Measurements from ENCODE around the gene ZFPM1.

ZFPM1 gene

DNA sequence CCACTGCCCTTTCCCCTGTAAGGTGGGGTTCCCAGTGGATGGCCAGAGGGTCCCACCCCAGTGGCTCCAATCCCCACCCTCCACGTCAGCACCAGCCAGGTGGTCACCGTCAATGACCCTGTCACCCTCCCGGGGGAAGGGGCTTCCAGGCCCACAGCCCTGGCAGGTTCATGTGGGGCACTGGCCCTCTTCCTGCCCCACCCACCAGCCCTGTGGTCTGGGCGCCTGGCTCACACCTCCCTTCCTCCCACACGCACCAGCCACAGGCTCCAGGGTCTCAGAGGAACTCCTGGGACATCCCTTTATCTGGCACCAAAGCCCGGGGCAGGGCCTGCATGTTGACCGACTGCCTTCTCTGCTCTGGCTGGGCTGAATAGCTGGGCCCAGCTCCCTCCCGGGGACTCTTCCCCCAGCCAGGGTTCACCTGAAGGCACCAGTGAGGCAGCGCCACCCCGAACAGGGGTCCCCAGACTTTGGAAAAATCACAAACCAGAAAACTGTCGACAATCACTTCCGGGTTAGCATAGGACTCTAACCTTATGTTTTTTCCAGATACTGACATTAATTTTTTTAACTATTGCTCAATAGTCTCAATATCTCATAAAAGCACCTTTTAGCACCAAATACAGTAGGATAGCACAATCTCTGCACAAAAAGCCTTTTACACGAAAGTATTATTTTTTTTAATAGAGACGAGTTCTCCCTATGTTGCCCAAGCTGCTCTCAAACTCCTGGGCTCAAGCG, 95.2 kb downstream of the ZFPM1 start:
- no peak for DNase-seq

DNA sequence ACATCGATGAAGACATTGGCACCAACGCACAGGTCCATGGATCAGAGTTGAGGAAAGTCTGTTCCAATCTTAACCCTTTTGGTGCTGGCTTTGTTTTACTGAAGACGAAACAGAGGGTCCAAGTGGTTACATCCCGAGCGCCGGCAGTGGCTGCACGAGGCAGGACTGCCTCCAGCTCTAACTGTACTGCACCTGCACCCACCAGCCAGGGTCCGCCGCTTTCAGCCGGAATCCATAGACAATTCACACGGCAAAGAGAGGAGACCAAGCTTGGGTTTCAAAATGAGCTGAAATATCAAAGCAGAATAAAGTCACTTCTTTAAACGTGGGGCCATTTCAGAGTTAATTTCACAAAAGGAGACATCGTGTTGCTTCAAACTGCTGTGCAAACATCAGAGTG, 95.9 kb downstream of the ZFPM1 start:
- DNase-seq, result no peak

DNA sequence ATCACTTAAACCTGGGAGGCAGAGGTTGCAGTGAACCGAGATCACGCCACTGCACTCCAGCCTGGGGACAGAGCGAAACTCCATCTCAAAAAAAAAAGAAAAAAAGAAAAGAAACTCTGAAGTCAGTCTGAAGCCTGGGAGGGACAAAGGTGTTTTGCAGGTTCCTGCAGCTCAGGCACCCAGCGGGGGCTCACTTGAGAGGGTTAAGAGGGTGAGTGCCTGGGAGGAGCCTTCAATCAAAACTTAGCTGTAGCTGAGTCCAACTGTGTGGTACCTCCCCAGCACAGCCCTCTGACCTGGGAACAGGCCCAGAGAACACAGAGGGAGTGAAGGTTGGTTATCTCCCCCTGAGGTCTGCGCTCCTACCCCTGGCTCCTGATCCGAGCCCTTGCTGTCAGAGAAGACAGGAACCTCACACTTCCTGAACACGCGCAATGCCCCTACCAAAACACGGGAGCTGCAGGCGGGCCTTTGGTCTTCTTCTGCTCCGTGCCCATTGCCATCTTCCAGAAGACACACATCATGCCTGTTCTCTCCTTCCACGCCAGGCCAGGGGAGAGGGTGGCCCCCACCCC, 96.7 kb downstream of the ZFPM1 start:
- no peak for DNase-seq

DNA sequence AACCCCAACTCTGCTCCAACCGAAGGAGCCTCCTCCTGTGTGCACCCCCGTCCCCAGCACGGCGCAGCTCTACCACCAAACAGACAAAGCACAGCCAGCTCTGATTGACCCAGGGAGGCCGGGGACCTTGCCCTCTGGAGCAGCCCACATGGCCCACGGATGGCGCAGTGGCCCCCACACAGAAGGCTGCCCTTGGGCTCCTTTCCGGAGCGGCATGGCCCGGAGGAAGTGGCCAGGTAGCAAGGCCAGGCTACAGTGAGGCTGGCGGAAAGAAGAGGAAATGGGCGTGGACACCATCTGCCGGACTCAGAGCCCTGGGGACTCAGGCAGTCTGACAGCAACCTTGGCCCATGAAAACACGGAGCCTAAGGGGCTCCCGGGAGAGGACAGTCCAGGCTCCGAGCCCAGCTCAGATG, 97.2 kb downstream of the ZFPM1 start:
- DNase-seq, result no peak

DNA sequence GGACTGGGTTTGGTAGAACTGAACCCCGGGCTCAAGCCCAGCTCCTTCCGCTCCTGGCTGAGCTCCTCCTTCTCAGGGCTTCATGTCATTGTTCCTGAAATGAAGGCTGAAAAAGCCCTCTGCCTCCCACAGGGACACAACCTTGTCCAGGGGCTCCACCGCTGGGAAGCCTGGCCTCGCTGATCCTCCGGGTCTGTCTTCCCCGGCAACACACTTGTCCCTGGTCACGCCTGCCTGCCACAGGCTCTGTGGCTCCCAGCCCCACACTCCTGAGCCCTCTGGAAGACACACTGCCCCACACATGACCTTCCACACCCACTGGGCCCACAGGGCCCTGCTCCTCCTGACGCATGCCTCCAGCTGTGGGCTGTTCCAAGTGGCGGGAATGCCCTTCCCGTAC, 99.1 kb downstream of the ZFPM1 start:
- DNase-seq, result no peak

DNA sequence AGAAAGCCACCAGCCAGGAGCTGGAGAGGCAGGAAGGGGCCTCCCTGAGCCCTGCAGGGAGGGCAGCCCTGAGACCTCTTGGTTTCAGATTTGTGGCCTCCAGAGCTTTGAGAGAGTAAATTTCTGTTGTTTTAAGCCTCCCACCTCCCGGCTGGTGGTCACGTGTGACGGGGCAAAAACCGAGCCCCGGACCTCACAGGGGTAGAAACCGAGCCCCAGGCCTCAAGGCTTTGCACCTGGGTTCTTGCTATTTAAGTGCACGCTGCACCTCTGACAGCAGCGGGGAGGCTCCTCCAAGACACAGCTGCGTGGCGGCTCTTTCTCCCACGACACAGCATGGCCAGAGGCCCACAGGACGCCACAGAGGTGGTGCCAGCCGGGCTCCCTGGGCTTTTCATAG, 99.7 kb downstream of the ZFPM1 start:
- no peak for DNase-seq

DNA sequence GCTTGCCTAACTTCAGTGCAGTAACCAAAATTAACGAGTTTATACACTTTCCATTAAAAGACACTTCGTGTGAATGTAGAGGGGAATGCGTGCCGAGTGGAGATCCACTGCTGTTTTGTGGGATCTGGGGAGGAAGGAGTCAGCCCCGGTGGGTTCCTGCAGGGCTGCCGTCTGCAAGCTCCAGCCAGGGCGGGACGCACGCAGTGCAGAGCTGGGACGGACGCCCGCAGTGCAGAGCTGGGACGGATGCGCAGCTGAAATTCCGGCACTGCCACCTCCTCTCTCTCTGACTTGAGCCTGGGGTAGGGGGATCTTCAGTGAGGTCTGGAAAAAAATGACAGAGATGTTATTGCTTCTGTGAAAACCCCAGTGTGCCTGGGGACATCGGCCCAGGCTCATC, 100.7 kb downstream of the ZFPM1 start:
- DNase-seq, result no peak

DNA sequence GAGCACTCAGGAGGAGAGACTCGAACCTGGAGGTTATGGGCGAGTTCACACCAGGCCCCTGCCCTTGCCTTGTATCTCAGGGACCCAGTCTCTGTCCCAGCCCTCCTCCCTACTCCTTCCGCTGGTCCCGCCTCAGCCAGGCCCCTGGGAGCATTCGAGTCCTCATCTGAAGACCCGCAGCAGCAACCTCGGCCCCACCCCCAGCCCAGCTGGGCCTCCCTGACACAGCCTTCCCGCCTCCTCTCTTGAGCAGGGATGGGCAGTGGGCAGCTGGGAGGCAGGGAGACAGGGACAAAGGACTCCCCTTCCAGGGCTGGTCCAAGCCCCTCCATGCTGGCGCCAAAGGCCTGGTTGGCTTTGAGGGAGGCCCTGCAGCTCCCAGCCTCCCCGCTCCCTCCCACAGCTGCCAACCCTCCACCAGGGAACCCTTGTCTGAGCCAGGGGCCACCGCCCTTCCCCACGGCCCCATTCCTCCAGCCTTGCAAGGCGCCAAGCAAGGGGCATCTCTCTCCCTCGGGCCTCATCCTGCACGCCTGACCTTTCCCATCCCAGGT, 101.7 kb downstream of the ZFPM1 start:
- no peak for DNase-seq

DNA sequence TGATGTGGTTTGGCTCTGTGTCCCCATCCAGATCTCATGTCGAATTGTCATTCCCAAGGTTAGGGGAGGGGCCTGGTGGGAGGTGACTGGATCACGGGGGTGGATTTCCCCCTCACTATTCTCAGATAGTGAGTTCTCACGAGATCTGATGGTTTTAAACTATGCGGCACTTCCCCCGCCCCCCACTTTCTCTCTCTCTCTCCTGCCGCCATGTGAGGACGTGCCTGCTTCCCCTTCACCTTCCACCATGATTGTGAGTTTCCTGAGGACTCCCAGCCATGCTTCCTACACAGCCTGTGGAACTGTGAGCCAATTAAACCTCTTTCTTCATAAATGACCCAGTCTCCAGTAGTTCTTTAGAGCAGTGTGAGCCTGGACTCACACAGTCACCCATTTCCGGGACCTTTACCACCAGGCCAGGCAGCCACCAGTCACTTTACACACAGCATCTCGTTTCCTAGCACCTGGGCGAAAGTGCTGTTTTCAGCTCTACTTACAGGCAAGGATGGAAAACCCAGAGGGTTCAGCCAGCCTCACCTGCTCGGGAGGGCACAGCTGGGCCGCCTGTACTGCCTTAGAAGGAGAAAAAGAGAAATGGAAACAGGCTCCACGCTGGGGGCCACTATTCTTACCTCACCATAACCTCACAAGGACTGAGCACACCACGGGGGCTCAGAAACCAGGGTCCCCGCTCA, 103.4 kb downstream of the ZFPM1 start:
- DNase-seq, result no peak

DNA sequence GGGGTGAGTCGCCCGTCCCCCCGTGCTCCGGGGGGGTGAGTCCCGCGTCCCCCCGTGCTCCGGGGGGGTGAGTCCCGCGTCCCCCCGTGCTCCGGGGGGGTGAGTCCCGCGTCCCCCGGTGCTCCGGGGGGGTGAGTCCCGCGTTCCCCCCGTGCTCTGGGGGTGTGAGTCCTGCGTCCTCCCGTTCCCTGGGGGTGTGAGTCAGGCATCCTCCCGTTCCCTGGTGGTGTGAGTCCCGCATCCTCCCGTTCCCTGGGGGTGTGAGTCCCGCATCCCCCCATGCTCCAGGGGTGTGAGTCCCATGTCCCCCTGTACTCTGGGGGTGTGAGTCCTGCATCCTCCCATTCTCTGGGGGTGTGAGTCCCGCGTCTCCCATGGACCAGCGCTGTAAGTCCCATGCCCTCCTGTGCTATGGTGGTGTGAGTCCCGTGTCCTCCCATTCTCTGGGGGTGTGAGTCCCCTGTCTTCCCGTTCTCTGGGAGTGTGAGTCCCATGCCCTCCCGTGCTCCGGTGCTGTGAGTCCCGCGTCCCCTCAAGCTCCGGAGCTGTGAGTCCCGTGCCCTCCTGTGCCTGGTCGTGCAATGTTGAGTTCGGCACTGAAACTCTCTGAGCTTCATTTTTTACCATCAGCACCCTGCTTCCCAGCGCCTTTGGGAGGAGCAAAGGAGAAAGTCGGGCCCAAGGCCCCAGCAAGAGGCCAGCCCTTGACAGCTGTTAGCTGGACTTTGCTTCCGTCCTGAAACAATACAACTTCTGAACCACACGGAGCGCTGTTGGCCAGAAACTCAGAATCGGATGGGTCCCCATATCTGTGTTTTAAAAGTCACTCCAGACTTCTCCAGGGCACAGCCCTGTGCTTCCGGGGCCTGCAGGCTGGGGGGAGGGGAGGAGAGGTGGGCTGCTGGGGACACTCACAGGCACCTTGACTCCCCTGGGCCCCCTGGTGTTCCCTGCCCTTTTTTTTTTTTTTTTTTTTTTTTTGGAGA, 105.7 kb downstream of the ZFPM1 start:
- peak; percentile 32 to 55 for DNase-seq

DNA sequence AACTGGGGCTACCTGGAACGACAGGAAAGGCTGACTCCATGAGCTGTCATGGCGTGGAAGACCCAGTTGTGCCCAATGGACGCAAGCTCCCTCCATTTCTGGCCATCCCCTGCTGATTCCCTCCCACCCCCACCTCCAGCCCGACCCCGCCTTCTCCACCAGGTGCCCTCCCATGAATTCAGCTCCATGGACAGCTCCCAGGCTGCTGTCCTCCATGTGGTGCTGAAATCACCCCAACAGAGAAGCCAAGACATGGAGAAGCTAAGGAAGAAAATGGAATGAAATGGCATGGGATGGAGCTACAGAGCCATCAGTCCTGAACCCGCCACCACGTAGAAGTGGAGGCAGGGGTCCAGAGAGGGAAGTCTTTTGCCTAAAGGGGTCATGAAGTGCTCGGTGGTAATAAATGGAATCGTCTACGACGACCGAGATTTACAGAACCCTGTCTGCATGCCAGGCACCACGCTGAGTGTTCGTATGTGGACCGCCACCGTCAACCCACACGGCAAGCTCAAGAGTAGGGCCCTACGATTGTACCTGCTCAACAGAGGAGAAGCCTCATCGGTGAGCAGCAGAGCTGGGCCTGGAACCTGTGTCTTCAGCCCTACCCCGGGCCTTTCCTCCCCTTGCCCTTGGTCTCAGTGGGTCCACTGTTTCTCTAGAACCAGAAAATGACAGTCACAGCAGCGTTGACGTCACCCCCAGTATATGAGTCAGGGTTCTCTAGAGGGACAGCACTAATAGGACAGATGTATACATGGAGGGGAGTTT, 107.8 kb downstream of the ZFPM1 start:
- peak in 1 of 2 donors; percentile 10 for DNase-seq

DNA sequence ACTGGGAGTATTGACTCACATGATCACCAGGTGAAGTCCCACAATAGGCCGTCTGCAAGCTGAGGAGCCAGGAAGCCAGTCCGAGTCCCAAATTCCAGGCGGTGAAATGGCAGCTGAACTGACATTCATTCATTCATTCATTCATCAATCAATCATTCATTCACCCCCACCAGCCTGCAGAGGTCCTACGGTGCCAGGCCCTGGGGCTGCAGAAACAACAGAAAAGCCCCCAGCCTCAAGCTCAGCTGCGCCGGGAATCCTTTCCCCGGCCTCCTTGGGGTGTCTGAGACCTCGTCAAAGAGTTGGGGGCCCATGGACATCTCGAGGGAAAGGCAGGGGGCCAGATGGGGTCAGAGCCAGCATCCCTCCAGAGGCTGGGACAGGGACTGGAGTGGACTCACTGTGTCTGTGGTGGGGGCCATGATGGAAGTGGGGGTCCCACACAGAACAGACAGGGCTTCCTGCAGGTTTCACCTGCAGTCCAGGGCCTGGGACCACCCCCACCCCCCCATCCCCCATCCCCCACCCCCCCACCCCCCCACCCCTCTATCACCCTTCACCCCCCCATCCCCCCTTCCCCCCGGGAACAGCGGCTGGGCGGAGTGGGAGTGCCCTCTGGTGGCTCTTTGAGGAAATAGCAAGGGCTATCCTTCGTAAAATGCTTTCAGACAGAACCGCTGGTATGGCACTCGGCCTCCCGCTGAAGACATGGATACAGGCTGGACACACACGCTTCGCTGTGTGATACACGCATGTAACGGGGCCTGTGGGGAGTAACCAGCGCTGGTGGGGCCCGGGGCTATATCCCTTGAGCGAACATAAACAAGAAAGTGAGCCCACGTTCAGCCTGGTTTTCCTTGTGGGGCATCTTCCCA, 108.6 kb downstream of the ZFPM1 start:
- peak; percentile 26 to 44 for DNase-seq

DNA sequence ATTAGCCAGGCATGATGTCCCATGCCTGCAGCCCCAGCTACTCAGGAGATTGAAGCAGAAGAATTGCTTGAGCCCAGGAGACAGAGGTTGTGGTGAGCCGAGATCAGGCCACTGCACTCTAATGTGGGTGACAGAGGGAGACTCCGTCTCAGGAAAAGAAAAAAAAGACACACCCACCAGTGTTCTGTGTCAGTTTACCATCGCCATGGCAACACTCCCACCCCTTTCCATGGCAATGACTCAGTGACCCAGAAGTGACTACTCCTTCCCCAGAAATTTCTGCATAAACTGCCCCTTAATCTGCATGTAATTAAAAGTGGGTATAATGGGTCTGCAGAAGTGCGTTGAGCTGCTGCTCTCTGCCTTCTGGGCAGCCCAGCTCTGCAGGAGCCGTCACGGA, 113.1 kb downstream of the ZFPM1 start:
- DNase-seq, result peak; percentile 72 to 80

DNA sequence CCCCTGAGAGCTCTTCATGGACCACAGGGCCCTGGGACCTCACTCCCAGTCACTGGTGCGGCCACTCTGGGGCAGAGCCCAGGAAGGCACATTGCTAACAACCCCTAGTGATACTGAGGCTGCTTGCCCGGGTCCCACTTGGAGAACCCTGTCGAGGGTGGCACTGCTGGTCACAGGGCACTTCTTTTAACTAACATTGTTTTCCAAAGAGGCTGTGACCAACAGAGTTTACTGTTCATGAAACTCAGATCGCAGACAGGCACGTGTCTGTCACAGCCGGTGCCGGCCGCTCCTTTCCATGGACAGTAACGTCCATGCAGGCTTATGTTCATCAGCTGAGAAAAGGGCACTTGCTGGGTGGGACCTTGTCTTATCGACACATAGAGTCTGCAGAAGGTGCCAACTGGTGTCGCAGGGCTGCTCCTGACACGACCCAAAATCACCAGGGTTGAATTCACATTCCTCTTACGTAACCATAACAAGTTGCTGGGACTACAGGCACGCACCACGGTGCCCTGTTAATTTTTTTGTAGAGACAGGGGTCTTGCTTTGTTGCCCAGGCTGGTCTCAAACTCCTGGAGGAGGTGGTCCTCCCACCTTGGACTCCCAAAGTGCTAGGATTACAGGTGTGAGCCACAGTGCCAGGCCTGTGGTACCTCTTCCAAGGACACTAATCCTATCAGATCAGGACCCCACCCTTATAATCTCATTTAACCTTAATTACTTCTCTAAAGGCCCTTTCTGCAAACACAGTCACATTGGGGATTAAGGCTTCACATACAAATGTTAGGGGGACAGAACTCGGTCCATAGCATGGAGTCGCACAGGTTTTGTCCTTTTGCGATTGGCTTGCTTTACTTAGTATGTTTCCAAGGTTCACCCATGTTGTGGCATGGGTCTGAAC, 115.9 kb downstream of the ZFPM1 start:
- no peak for DNase-seq

DNA sequence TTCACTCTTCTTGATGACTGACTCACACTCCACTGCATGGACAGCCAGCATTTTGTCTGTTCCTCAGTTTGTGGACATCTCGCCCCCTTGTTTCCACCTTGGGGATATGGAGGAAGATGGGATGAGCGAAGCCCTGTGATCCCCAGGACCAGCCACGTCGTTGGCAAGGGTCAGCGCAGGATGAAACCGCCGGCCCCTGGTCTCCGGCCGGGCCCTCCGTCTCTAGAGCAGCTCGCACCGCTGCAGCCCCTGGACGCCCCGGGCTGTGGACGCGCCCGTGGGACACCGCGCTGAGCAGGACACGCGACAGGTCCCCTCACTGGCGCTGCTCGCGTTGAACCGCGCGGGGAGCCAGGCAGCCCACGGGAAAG, 116.5 kb downstream of the ZFPM1 start:
- DNase-seq, result no peak

DNA sequence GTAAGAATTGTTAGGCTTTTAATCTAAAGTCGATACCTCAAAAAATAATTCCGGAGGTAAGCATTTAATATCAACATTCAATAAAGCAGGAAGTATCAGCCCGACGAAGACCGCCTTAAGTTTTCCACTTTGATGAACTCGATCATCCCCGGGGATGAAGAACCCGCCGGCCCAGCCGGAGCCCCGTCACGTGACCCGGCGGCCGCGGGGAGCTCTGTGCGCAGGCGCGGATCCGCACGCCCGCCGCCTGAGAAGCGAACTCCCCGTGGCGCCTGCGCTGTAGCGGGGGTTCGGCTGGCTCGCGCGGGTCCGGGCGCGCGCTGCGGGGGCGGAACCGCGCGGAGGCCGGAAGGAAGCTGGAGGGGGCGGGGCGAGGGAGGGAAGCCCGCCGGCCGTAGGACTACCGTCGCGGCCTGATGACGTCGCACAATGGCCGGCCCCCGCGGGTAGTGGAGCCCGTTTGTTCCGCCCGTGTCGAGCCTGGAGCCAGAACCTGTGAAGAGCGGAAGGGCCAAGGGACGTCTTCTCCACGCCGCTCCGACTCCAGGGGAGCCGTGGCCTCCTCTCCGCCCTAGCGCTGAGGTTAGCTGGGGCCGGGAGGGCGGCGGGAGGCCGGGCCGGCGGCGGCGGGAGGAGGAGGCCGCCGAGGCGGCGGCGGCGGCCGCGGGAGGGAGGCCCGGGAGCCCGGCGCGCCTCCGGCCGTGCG, 117.1 kb downstream of the ZFPM1 start, which contains the start of gene ZC3H18:
TSS of gene ZC3H18 (plus strand) at position 419 of the 706 bp plus-strand sequence. CDS start 6,721 bp downstream, outside the sequence.
- DNase-seq, result peak; percentile 98

DNA sequence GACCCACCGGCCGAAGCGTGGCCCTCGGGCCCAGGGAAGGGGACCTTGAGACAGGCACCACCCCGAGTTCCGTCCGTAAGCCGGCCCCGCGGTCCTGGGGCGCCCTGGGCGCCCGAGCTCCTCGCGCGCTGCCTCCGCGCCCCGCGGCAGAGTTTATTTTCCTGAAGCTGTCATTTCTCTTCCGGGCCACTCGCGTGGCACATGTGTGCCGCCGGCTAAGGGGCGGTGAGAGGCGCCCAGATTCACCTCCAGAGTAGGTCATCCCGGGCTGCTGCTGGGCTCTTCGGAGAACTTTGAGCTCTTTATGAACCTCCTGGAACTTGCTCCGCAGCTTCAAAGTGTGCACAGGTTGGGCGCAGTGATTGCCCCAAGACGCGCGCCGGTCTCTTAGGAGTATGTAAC, 117.6 kb downstream of the ZFPM1 start:
- DNase-seq, result peak; percentile 14 to 42

DNA sequence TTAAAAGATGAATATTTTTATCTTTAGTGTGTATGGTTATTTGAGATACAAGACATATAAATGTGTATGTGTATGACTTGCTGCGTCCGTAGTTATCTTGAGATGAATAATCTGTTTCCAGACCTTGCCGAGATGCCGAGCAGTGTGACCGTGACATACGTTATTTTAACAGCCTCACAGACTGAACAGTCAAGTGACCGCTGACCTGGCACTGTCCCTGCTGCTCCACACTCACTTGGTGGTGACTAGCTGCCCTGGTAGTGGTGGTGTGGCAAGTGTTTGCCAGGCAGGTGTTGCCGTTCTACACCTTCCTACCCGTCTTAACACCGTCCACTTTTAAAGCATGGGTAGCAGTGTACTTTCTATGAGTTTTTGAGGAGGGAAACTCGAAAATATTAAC, 122.2 kb downstream of the ZFPM1 start:
- no peak for DNase-seq

DNA sequence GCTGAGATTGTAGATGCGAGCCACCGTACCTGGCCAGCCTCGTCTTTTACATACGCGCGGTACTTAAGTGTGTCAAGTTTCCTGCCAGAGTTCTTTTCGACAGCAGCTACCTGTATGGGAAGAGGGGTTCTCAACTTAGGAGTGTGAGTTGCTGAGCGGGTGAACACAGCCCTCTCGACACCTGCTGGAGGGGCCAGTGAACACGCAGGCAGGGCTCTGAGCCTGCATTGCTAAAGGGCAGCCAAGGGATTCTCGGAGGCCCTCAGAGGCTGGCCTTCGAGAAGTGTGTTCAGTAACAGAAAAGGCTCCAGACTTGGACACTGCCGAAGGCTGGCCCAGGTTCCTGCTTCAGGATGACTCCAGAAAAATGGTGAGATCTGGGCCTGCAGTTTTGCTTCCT, 123.2 kb downstream of the ZFPM1 start:
- no peak for DNase-seq

All from inflammatory macrophage (primary cell).